VCaP (cell line): ENCODE results near the gene PAMR1.
"Not testable (repeated sequence)": the region's sequence is repeated elsewhere in the genome, so short reads cannot be mapped to it uniquely, and the experiment has no call there.

ENCODE experiments used
- H3K27ac ChIP-seq: fragments of 450-650 bp; 2 replicates; pipeline ENCODE4 v1.5.1; 2017
- CTCF ChIP-seq: fragments of 450-650 bp; conservative IDR thresholded peaks from 2 replicates; pipeline ENCODE4 v1.5.1; 2017; ENCODE audit warnings: mild to moderate bottlenecking, moderate library complexity

The PAMR1 gene

GRCh38 chr11:35526370-35526792, 965 bp upstream of the PAMR1 start:
- TF ChIP-seq CTCF = no peak

GRCh38 chr11:35524780-35525179, 636 bp downstream of the PAMR1 start:
- H3K27ac ChIP-seq = no peak overlapping the region
- no peak for TF ChIP-seq CTCF

More at GRCh38 chr11:35526370-35526792, 965 bp upstream of the PAMR1 start:
- no peak overlapping the region for H3K27ac ChIP-seq

- H3K27ac ChIP-seq = no peak overlapping the region
- TF ChIP-seq CTCF = no peak
Measured at GRCh38 chr11:35523861-35524260, 1.6 kb downstream of the PAMR1 start.

GRCh38 chr11:35523331-35523768, 2.1 kb downstream of the PAMR1 start:
- no peak for TF ChIP-seq CTCF
- no peak overlapping the region for H3K27ac ChIP-seq

- H3K27ac ChIP-seq = not testable (repeated sequence)
Measured at GRCh38 chr11:35522091-35522490, 3.3 kb downstream of the PAMR1 start.

- H3K27ac ChIP-seq = no peak overlapping the region
- no peak for TF ChIP-seq CTCF
Measured at GRCh38 chr11:35520376-35520775, 5.0 kb downstream of the PAMR1 start.

- TF ChIP-seq CTCF = no peak
- H3K27ac ChIP-seq = no peak overlapping the region
Measured at GRCh38 chr11:35518766-35519165, 6.7 kb downstream of the PAMR1 start.

GRCh38 chr11:35517481-35517880, 7.9 kb downstream of the PAMR1 start:
- TF ChIP-seq CTCF = no peak
- H3K27ac ChIP-seq = no peak overlapping the region
